Panc1 (cell line): ENCODE measurements around the gene DYNC2I2. TPM values are rescaled to one million over a fixed set of nuclear protein-coding genes. Genes with fewer than 3 reads are reported as not detected.

Experiments
- ATAC-seq: fragments of 200-7000 bp; cut with Tn5 transposase; 2 replicates; pipeline ENCODE4 v1.9.1; 2020; ENCODE audit warnings: mild to moderate bottlenecking, moderate library complexity
- BruUV-seq: library from RNA; stranded (reverse); fragments of 400-500 nt; replicated peaks from 2 replicates; lab custom pipeline; 2021; lab: Mats Ljungman, UMichigan
- CTCF ChIA-PET: fragments of 300-600 bp; sonication (Branson Sonifier 250); formaldehyde crosslinking; loops from one replicate; lab custom pipeline; 2022; ENCODE audit warnings: antibody characterized with exemption; lab: Charles Lee
- POLR2A ChIA-PET: fragments of 300-600 bp; sonication (Branson Sonifier 250); formaldehyde crosslinking; loops from one replicate; lab custom pipeline; 2022; ENCODE audit warnings: antibody characterized with exemption; lab: Charles Lee
- DNase-seq: peaks from one replicate; pipeline ENCODE4 v3.0.0-alpha.2; 2010; ENCODE audit warnings: low read depth, low spot score
- H3K27ac ChIP-seq: 2 replicates; pipeline ENCODE4 v1.5.1; 2011; ENCODE audit warnings: mild to moderate bottlenecking, low read length, inconsistent platforms
- H3K27me3 ChIP-seq: fragments of 200-500 bp; sonication (Bioruptor generic); 2 replicates; pipeline ENCODE4 v1.6.0; 2014; ENCODE audit warnings: low read length, inconsistent platforms; ENCODE audit not compliant: control insufficient read depth, insufficient read depth
- H3K36me3 ChIP-seq: fragments of 200-500 bp; sonication (Bioruptor generic); 2 replicates; pipeline ENCODE4 v1.5.1; 2014; ENCODE audit warnings: inconsistent platforms, mild to moderate bottlenecking, low read length, moderate library complexity; ENCODE audit not compliant: control insufficient read depth, insufficient read depth
- H3K4me1 ChIP-seq: 2 replicates; pipeline ENCODE4 v1.5.1; 2011; ENCODE audit warnings: inconsistent platforms, mild to moderate bottlenecking, low read length, moderate library complexity; ENCODE audit not compliant: control insufficient read depth, insufficient read depth
- H3K4me3 ChIP-seq, 2 experiments: 2 replicates each; pipeline ENCODE4 v1.5.1; 2011 to 2012; ENCODE audit warnings: low read depth in 2 of 2, low read length in 2 of 2, mild to moderate bottlenecking in 2 of 2, inconsistent platforms in 1 of 2, moderate library complexity in 1 of 2
- H3K9me3 ChIP-seq: fragments of 200-500 bp; sonication (Bioruptor generic); 2 replicates; pipeline ENCODE4 v1.5.1; 2014; ENCODE audit warnings: low read depth, mild to moderate bottlenecking, inconsistent platforms, low read length, moderate library complexity; ENCODE audit not compliant: control insufficient read depth, insufficient read depth
- CTCF ChIP-seq: fragments of 450-650 bp; IDR thresholded peaks from 2 replicates; pipeline ENCODE4 v1.5.1; 2017; ENCODE audit warnings: mild to moderate bottlenecking
- POLR2AphosphoS5 ChIP-seq: IDR thresholded peaks from 2 replicates; pipeline ENCODE4 v1.6.1; 2012; ENCODE audit warnings: mild to moderate bottlenecking, low read depth, low read length, moderate library complexity
- REST ChIP-seq, 2 experiments: IDR thresholded peaks; 2 replicates each; pipeline ENCODE4 v1.6.1; 2011 to 2012; ENCODE audit warnings: low read depth in 2 of 2, control low read depth in 1 of 2, low read length in 1 of 2, mild to moderate bottlenecking in 1 of 2, moderate library complexity in 1 of 2; ENCODE audit not compliant: insufficient read depth in 1 of 2
- SIN3A ChIP-seq: IDR thresholded peaks from 2 replicates; pipeline ENCODE4 v1.6.1; 2012; ENCODE audit warnings: low read depth, mild to moderate bottlenecking, low read length, moderate library complexity, borderline replicate concordance; ENCODE audit not compliant: insufficient read depth
- TCF7L2 ChIP-seq: IDR thresholded peaks from 2 replicates; pipeline ENCODE4 v1.6.1; 2011; ENCODE audit warnings: mild to moderate bottlenecking, low read depth, low read length, inconsistent platforms
- in situ Hi-C: cut with HindIII; loops from 2 replicates; pipeline ENCODE4 v1.10.0; 2016; ENCODE audit warnings: low sequenced_read_pairs, low pct_unique_long_range_greater_than_20kb
- intact Hi-C: fragments of 100-400 bp; cut with micrococcal nuclease; formaldehyde crosslinking; loops from one replicate; pipeline ENCODE4 v1.10.0; 2022; ENCODE audit not compliant: unreplicated experiment
- total RNA-seq: library from RNA; stranded (reverse); gene quantifications from one replicate; pipeline ENCODE4 v1.2.1, GENCODE V29; 2021; ENCODE audit not compliant: unreplicated experiment

DYNC2I2 gene
- total RNA-seq, 1 experiment from 2014 or later, result 78.1 TPM

- intact Hi-C loops (no loop called here), in situ Hi-C loops (no loop called here)
- TF ChIP-seq TCF7L2 (no peak), CTCF (no peak), REST (IDR thresholded peaks at IDR 0.05; ENCODE audit: insufficient read depth in 1 of 2, low read depth in 2 of 2, low read length in 1 of 2) (no peak), POLR2AphosphoS5 (no peak), SIN3A (no peak)
- BruUV-seq, result no TSS peak
- H3K27ac ChIP-seq, result no peak overlapping the region
- H3K4me1 ChIP-seq, result no peaks in the 10 kb centered on the region
- H3K36me3 ChIP-seq, result peaks cover 13% of the 10 kb centered on the region
- no peak overlapping the region for H3K4me3 ChIP-seq
- no peaks in the 10 kb centered on the region for H3K27me3 ChIP-seq
- CTCF ChIA-PET, result no interaction called here
- H3K9me3 ChIP-seq, result no peaks in the 10 kb centered on the region
- POLR2A ChIA-PET, result no interaction called here
- no peak for DNase-seq
- ATAC-seq, result no peak
Observed at GRCh38 chr9:128595471-128595870, 61.2 kb downstream of the DYNC2I2 start.

GRCh38 chr9:128593856-128594255, 62.8 kb downstream of the DYNC2I2 start:
- Histone ChIP-seq H3K27me3 (no peaks in the 10 kb centered on the region), H3K9me3 (no peaks in the 10 kb centered on the region), H3K4me3 (no peak overlapping the region), H3K36me3 (peaks cover 16% of the 10 kb centered on the region), H3K27ac (no peak overlapping the region), H3K4me1 (no peaks in the 10 kb centered on the region)
- no TSS peak for BruUV-seq
- CTCF ChIA-PET, result no interaction called here
- POLR2A ChIA-PET, result no interaction called here
- in situ Hi-C loops (no loop called here), intact Hi-C loops (no loop called here)
- no peak for ATAC-seq
- TF ChIP-seq TCF7L2 (no peak), POLR2AphosphoS5 (no peak), SIN3A (no peak), REST (IDR thresholded peaks at IDR 0.05; ENCODE audit: insufficient read depth in 1 of 2, low read depth in 2 of 2, low read length in 1 of 2) (no peak), CTCF (no peak)
- no peak for DNase-seq
